Endothelial cell of umbilical vein (primary cell): ENCODE results near the gene WBP1L. TPM values are rescaled to one million over a fixed set of nuclear protein-coding genes. Genes with fewer than 3 reads are reported as not detected.

Source experiments
- BruUV-seq: library from RNA; stranded (reverse); fragments of 400-500 nt; replicated peaks from 2 replicates; lab custom pipeline; 2021; lab: Mats Ljungman, UMichigan
- CTCF ChIA-PET: fragments of 300-600, 350-600 bp; sonication (Branson Sonifier 250); formaldehyde crosslinking; loops from one replicate; lab custom pipeline; 2021; ENCODE audit warnings: antibody characterized with exemption, inconsistent platforms; lab: Charles Lee
- POLR2A ChIA-PET: fragments of 300-600, 350-600 bp; sonication (Branson Sonifier 250); formaldehyde crosslinking; loops from one replicate; lab custom pipeline; 2021; ENCODE audit warnings: antibody characterized with exemption, inconsistent platforms; lab: Charles Lee
- DNase-seq: peaks from one replicate; pipeline ENCODE4 v3.0.0-alpha.2; 2011; ENCODE audit warnings: low read depth, low spot score
- FAIRE-seq: peaks from 2 replicates; lab custom pipeline; 2011; peaks lifted over from hg19 to GRCh38; lab: Jason Lieb, UNC
- H2AFZ ChIP-seq: 2 replicates; pipeline ENCODE4 v1.6.0; 2012; ENCODE audit warnings: low read depth, low read length, control low read depth, inconsistent platforms
- H3K27ac ChIP-seq: 2 replicates; pipeline ENCODE4 v1.5.1; 2011; ENCODE audit warnings: low read depth, mild to moderate bottlenecking, control low read depth, low read length, moderate library complexity; ENCODE audit not compliant: insufficient read depth
- H3K27me3 ChIP-seq, 2 experiments: 2 replicates each; pipeline versions ENCODE4 v1.6.0 to v1.6.1; 2011; ENCODE audit warnings: low read length in 2 of 2, mixed read lengths in 1 of 2; ENCODE audit not compliant: control insufficient read depth in 2 of 2, insufficient read depth in 2 of 2
- H3K36me3 ChIP-seq, 2 experiments: 2 replicates in 1 of 2; 3 replicates in 1 of 2; pipeline ENCODE4 v1.5.1; 2011; ENCODE audit warnings: low read length in 2 of 2, mild to moderate bottlenecking in 1 of 2, moderate library complexity in 1 of 2; ENCODE audit not compliant: control insufficient read depth in 2 of 2, insufficient read depth in 2 of 2; ENCODE audit errors: extremely low read depth in 1 of 2
- H3K4me1 ChIP-seq: 3 replicates; pipeline ENCODE4 v1.5.1; 2011; ENCODE audit warnings: mild to moderate bottlenecking, low read length; ENCODE audit not compliant: control insufficient read depth, insufficient read depth; ENCODE audit errors: extremely low read depth
- H3K4me2 ChIP-seq: 2 replicates; pipeline ENCODE4 v1.6.1; 2011; ENCODE audit warnings: low read length, control low read depth, mixed read lengths; ENCODE audit not compliant: insufficient read depth
- H3K4me3 ChIP-seq, 3 experiments: fragments of 200-600 bp in 1 of 3; sonication (generic), shearing (Covaris generic) in 1 of 3; replicated peaks in 1 of 3; 2 replicates each; pipeline ENCODE4 v1.5.1; 2011 to 2016; ENCODE audit warnings: control low read depth in 3 of 3, low read length in 3 of 3, mild to moderate bottlenecking in 2 of 3, inconsistent platforms in 1 of 3, low read depth in 1 of 3, moderate library complexity in 1 of 3; ENCODE audit not compliant: insufficient read depth in 1 of 3
- H3K79me2 ChIP-seq: 2 replicates; pipeline ENCODE4 v1.6.0; 2012; ENCODE audit warnings: low read length, inconsistent platforms; ENCODE audit not compliant: control insufficient read depth, insufficient read depth
- H3K9ac ChIP-seq: replicated peaks from 2 replicates; pipeline ENCODE3; 2011; ENCODE audit warnings: low read length, control low read depth; ENCODE audit not compliant: insufficient read depth; ENCODE audit errors: extremely low read depth
- H3K9me1 ChIP-seq: replicated peaks from 3 replicates; pipeline ENCODE4 v1.6.0; 2011; ENCODE audit warnings: mild to moderate bottlenecking, low read length; ENCODE audit not compliant: control insufficient read depth, insufficient read depth; ENCODE audit errors: extremely low read depth
- H3K9me3 ChIP-seq: replicated peaks from 2 replicates; pipeline ENCODE4 v1.5.1; 2012; ENCODE audit warnings: low read length, inconsistent platforms; ENCODE audit not compliant: control insufficient read depth, insufficient read depth
- H4K20me1 ChIP-seq: replicated peaks from 2 replicates; pipeline ENCODE3; 2011; ENCODE audit warnings: mild to moderate bottlenecking, low read length; ENCODE audit not compliant: control insufficient read depth, insufficient read depth; ENCODE audit errors: extremely low read depth
- CTCF ChIP-seq, 2 donors: IDR thresholded peaks; 1 replicate in 1 of 2; 2 replicates in 1 of 2; pipeline ENCODE4 v1.5.1; 2011; ENCODE audit warnings: low read length in 2 of 2, mild to moderate bottlenecking in 2 of 2, moderate library complexity in 2 of 2, control low read depth in 1 of 2, inconsistent platforms in 1 of 2, low read depth in 1 of 2; ENCODE audit not compliant: insufficient read depth in 1 of 2; ENCODE audit errors: extremely low read depth in 1 of 2
- EZH2 ChIP-seq: IDR thresholded peaks from 2 replicates; pipeline ENCODE4 v1.6.1; 2012; ENCODE audit warnings: borderline replicate concordance, low read depth, mild to moderate bottlenecking, moderate library complexity, low read length, inconsistent platforms; ENCODE audit not compliant: severe bottlenecking
- FOS ChIP-seq: IDR thresholded peaks from 2 replicates; pipeline ENCODE4 v1.6.1; 2011; ENCODE audit warnings: mild to moderate bottlenecking, low read length, moderate library complexity, borderline replicate concordance; ENCODE audit not compliant: insufficient read depth
- GATA2 ChIP-seq: IDR thresholded peaks from 2 replicates; pipeline ENCODE4 v1.7.0; 2011; ENCODE audit warnings: low read depth, mild to moderate bottlenecking, moderate library complexity, mixed read lengths, low read length; ENCODE audit not compliant: insufficient read length, insufficient read depth
- JUN ChIP-seq: IDR thresholded peaks from 2 replicates; pipeline ENCODE4 v1.6.1; 2011; ENCODE audit warnings: borderline replicate concordance, low read depth; ENCODE audit not compliant: insufficient read length, insufficient read depth
- MAX ChIP-seq: IDR thresholded peaks from 2 replicates; pipeline ENCODE4 v1.6.1; 2011; ENCODE audit not compliant: insufficient read depth, insufficient read length
- MYC ChIP-seq: IDR thresholded peaks from one replicate; pipeline ENCODE4 v1.6.1; 2011; ENCODE audit warnings: mild to moderate bottlenecking, low read depth, low read length
- POLR2A ChIP-seq: IDR thresholded peaks from 2 replicates; pipeline ENCODE4 v1.6.1; 2012; ENCODE audit warnings: low read depth, mild to moderate bottlenecking, control low read depth, low read length
- POLR2AphosphoS5 ChIP-seq: IDR thresholded peaks from 2 replicates; pipeline ENCODE4 v1.6.1; 2012; ENCODE audit warnings: low read depth, mild to moderate bottlenecking, control low read depth, low read length, moderate library complexity; ENCODE audit not compliant: insufficient read depth
- dilution Hi-C: fragments of 300-500 bp; cut with MboI; formaldehyde crosslinking; loops from one replicate; pipeline ENCODE4 v1.15.0; 2019; ENCODE audit warnings: low sequenced_read_pairs; ENCODE audit not compliant: extremely low pct_ligation_motif_present
- intact Hi-C: fragments of 100-400 bp; cut with micrococcal nuclease; formaldehyde crosslinking; loops from one replicate; pipeline ENCODE4 v1.10.0; 2022
- polyA plus RNA-seq, 4 experiments: library from polyadenylated mRNA; depleted of rRNA in 3 of 4; stranded (reverse) in 3 of 4; unstranded in 1 of 4; fragments of >200 nt; gene quantifications; 2 replicates each; pipeline versions ENCODE4 v1.2.1 to v1.2.3, GENCODE V29; 2011 to 2012; ENCODE audit warnings: missing spikeins in 1 of 4
- total RNA-seq: library from RNA; stranded (reverse); gene quantifications from 2 replicates; pipeline ENCODE4 v1.2.3, GENCODE V29; 2021

WBP1L gene
- total and polyA plus RNA-seq, 2 donors (not counting 3 experiments of a cell fraction or from before 2014, with no cell fraction given) = 46.0 to 70.3 TPM

- FAIRE-seq = no peak
- TF ChIP-seq POLR2AphosphoS5 = no peak
- no peak for TF ChIP-seq MYC
- no peak for TF ChIP-seq FOS
- no peak for TF ChIP-seq JUN
- TF ChIP-seq MAX = no peak
- TF ChIP-seq GATA2 = no peak
- no peak for TF ChIP-seq EZH2
- TF ChIP-seq POLR2A = no peak
- TF ChIP-seq CTCF (IDR thresholded peaks at IDR 0.05; ENCODE audit: extremely low read depth in 1 of 2, insufficient read depth in 1 of 2, low read depth in 1 of 2, low read length in 2 of 2) = no peak
Observed at GRCh38 chr10:102832987-102833386, 89.2 kb downstream of the WBP1L start.

More at GRCh38 chr10:102832987-102833386, 89.2 kb downstream of the WBP1L start:
- H3K27ac ChIP-seq = no peak overlapping the region
- H3K27me3 ChIP-seq = peaks cover 0 to 4% of the 10 kb centered on the region in 2 experiments
- ChIA-PET POLR2A (no interaction called here), CTCF (interaction anchor here (1.8 to 11.3 kb wide), 2 partner anchors 68 to 411 kb away, joined by 6 to 245 read pairs; no protein-coding TSS in a partner anchor)
- no peak overlapping the region for H3K4me2 ChIP-seq
- no peak overlapping the region for H3K4me3 ChIP-seq
- dilution Hi-C loops = no loop called here
- H3K36me3 ChIP-seq = no peaks in the 10 kb centered on the region
- no peak for DNase-seq
- no peaks in the 10 kb centered on the region for H3K9me1 ChIP-seq
- no peak overlapping the region for H3K9ac ChIP-seq
- H3K4me1 ChIP-seq = no peaks in the 10 kb centered on the region
- no TSS peak for BruUV-seq
- H3K79me2 ChIP-seq = no peaks in the 10 kb centered on the region
- intact Hi-C loops = no loop called here
- no peak overlapping the region for H2AFZ ChIP-seq
- H4K20me1 ChIP-seq = no peaks in the 10 kb centered on the region
- no peaks in the 10 kb centered on the region for H3K9me3 ChIP-seq
